Measurements from ENCODE around the gene TP63.

DNA sequence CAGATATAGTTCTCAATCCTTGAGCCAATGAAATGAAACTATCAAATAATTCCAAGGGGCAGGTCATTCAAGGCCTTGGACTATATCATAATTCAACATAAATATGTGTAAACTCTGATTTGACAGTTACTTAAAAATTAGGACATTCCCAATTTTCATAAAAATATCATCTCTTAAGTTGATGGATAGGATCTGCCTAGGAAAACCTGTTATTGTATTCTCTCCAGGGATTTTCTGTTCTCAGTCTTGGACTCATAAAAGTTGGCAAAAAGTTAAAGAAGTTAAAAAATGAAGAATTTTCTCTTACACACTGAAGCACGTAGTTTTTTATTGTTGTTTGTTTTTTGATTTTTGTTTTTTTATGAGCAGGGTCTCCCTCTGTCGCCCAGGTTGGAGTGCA lies 109.0 kb downstream of the TP63 start:
- TF ChIP-seq, protein P1, sequence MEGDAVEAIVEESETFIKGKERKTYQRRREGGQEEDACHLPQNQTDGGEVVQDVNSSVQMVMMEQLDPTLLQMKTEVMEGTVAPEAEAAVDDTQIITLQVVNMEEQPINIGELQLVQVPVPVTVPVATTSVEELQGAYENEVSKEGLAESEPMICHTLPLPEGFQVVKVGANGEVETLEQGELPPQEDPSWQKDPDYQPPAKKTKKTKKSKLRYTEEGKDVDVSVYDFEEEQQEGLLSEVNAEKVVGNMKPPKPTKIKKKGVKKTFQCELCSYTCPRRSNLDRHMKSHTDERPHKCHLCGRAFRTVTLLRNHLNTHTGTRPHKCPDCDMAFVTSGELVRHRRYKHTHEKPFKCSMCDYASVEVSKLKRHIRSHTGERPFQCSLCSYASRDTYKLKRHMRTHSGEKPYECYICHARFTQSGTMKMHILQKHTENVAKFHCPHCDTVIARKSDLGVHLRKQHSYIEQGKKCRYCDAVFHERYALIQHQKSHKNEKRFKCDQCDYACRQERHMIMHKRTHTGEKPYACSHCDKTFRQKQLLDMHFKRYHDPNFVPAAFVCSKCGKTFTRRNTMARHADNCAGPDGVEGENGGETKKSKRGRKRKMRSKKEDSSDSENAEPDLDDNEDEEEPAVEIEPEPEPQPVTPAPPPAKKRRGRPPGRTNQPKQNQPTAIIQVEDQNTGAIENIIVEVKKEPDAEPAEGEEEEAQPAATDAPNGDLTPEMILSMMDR (conservative IDR thresholded peaks at IDR 0.05; ENCODE audit: low read depth in 2 of 2) = no peak
- TF ChIP-seq CREB1 (CRISPR knock-in tag; IDR thresholded peaks at IDR 0.05; ENCODE audit: low read depth) = no peak
- TF ChIP-seq EZH2phosphoT487 (IDR thresholded peaks at IDR 0.05; ENCODE audit: unreplicated experiment) = no peak
- TF ChIP-seq POLR2AphosphoS5 (IDR thresholded peaks at IDR 0.05; ENCODE audit: low read depth) = no peak
- TF ChIP-seq, protein P2, sequence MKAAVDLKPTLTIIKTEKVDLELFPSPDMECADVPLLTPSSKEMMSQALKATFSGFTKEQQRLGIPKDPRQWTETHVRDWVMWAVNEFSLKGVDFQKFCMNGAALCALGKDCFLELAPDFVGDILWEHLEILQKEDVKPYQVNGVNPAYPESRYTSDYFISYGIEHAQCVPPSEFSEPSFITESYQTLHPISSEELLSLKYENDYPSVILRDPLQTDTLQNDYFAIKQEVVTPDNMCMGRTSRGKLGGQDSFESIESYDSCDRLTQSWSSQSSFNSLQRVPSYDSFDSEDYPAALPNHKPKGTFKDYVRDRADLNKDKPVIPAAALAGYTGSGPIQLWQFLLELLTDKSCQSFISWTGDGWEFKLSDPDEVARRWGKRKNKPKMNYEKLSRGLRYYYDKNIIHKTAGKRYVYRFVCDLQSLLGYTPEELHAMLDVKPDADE (IDR thresholded peaks at IDR 0.05) = no peak
- TF ChIP-seq EZH2 (IDR thresholded peaks at IDR 0.05; ENCODE audit: low read depth, unreplicated experiment) = no peak
- TF ChIP-seq REST (IDR thresholded peaks at IDR 0.05; ENCODE audit: unreplicated experiment) = no peak
- no peak for TF ChIP-seq ZNF114 (CRISPR knock-in tag; IDR thresholded peaks at IDR 0.05)
- no peak for TF ChIP-seq STAT1 (IDR thresholded peaks at IDR 0.05; ENCODE audit: unreplicated experiment)

Data from GM23338 (cell line).